H1 (cell line): ENCODE results near the gene CPT2. TPM values are rescaled to one million over a fixed set of nuclear protein-coding genes. Genes with fewer than 3 reads are reported as not detected.

Source experiments
- BRCA1 ChIP-seq: IDR thresholded peaks from 2 replicates; pipeline ENCODE4 v1.6.1; 2012; ENCODE audit warnings: low read depth, low read length, improper control_type of control experiment
- ZNF274 ChIP-seq: IDR thresholded peaks from 2 replicates; pipeline ENCODE4 v1.7.0; 2012; ENCODE audit warnings: low read length, borderline replicate concordance; ENCODE audit errors: extremely low read depth
- polyA plus RNA-seq, 7 experiments: library from polyadenylated mRNA; depleted of rRNA in 3 of 7; stranded (reverse) in 5 of 7; unstranded in 2 of 7; fragments of >200 nt in 5 of 7; fragments of 200-250 nt in 2 of 7; gene quantifications; 1 replicate in 5 of 7; 2 replicates in 1 of 7; 4 replicates in 1 of 7; pipeline versions ENCODE4 v1.2.1 to v1.2.3, GENCODE V29; 2011 to 2013; ENCODE audit warnings: missing spikeins in 2 of 7, mixed read lengths in 2 of 7
- total RNA-seq: library from RNA; stranded (reverse); fragmentation: NEBNext Ultra II Directional; extraction: Animal tissue kit (Norgen Biotek cat#: 25700); gene quantifications from 2 replicates; pipeline ENCODE4 v1.2.1, GENCODE V29; 2021

CPT2 gene
- total and polyA plus RNA-seq, 2 of the 8 experiments (the other 6 are each of a cell fraction or from before 2014, with no cell fraction given) = 23.9 to 25.5 TPM

- TF ChIP-seq ZNF274 (no peak), BRCA1 (no peak)
Measured at GRCh38 chr1:53260631-53261247, 64.1 kb downstream of the CPT2 start (continued).
